ENCODE data around the gene RTN4R.
"Not testable (repeated sequence)": the region's sequence is repeated elsewhere in the genome, so short reads cannot be mapped to it uniquely, and the experiment has no call there.

The RTN4R gene

GRCh38 chr22:20286784-20287423, 18.8 kb upstream of the RTN4R start:
- DNase-seq (ENCODE audit: low read depth) = not testable (repeated sequence)

- DNase-seq (ENCODE audit: low read depth) = not testable (repeated sequence)
Observed at GRCh38 chr22:20286312-20286660, 18.2 kb upstream of the RTN4R start.

GRCh38 chr22:20285473-20286311, 17.6 kb upstream of the RTN4R start:
- peak; percentile 69 for DNase-seq (ENCODE audit: low read depth)

GRCh38 chr22:20284471-20285086, 16.5 kb upstream of the RTN4R start:
- DNase-seq (ENCODE audit: low read depth) = no peak

- DNase-seq (ENCODE audit: low read depth) = no peak
Observed at GRCh38 chr22:20283674-20284066, 15.6 kb upstream of the RTN4R start.

- no peak for DNase-seq (ENCODE audit: low read depth)
Observed at GRCh38 chr22:20282901-20283673, 15.0 kb upstream of the RTN4R start.

- DNase-seq (ENCODE audit: low read depth) = no peak
Observed at GRCh38 chr22:20281891-20282290, 13.8 kb upstream of the RTN4R start.

GRCh38 chr22:20281473-20281872, 13.4 kb upstream of the RTN4R start:
- not testable (repeated sequence) for DNase-seq (ENCODE audit: low read depth)

GRCh38 chr22:20280866-20281265, 12.7 kb upstream of the RTN4R start:
- no peak for DNase-seq (ENCODE audit: low read depth)

- not testable (repeated sequence) for DNase-seq (ENCODE audit: low read depth)
Observed at GRCh38 chr22:20280163-20280562, 12.0 kb upstream of the RTN4R start.

GRCh38 chr22:20279662-20280134, 11.6 kb upstream of the RTN4R start:
- no peak for DNase-seq (ENCODE audit: low read depth)

- DNase-seq (ENCODE audit: low read depth) = not testable (repeated sequence)
Observed at GRCh38 chr22:20278726-20279490, 10.8 kb upstream of the RTN4R start.

GRCh38 chr22:20277936-20278635, 10.0 kb upstream of the RTN4R start:
- DNase-seq (ENCODE audit: low read depth) = not testable (repeated sequence)

GRCh38 chr22:20276468-20276867, 8.3 kb upstream of the RTN4R start:
- no peak for DNase-seq (ENCODE audit: low read depth)

- no peak for DNase-seq (ENCODE audit: low read depth)
Observed at GRCh38 chr22:20275836-20276235, 7.7 kb upstream of the RTN4R start.

GRCh38 chr22:20275325-20275724, 7.2 kb upstream of the RTN4R start:
- not testable (repeated sequence) for DNase-seq (ENCODE audit: low read depth)

GRCh38 chr22:20274374-20274773, 6.3 kb upstream of the RTN4R start:
- DNase-seq (ENCODE audit: low read depth) = not testable (repeated sequence)

GRCh38 chr22:20273758-20274181, 5.7 kb upstream of the RTN4R start:
- DNase-seq (ENCODE audit: low read depth) = no peak

GRCh38 chr22:20272700-20273099, 4.6 kb upstream of the RTN4R start:
- DNase-seq (ENCODE audit: low read depth) = no peak

- no peak for DNase-seq (ENCODE audit: low read depth)
Observed at GRCh38 chr22:20272174-20272573, 4.1 kb upstream of the RTN4R start.
